KMS-11 (cell line): Measurements from ENCODE around the gene STRBP.

Source experiments
- H2AFZ ChIP-seq: fragments of 200-600 bp; sonication (generic); 2 replicates; pipeline ENCODE4 v1.6.1; 2016; ENCODE audit warnings: antibody characterized with exemption, mixed run types, low read depth
- H3K27ac ChIP-seq: fragments of 200-600 bp; sonication (generic); 2 replicates; pipeline ENCODE4 v1.6.1; 2016; ENCODE audit warnings: mild to moderate bottlenecking, mixed run types
- H3K27me3 ChIP-seq: fragments of 200-600 bp; sonication (generic); 2 replicates; pipeline ENCODE4 v1.6.1; 2017; ENCODE audit warnings: mild to moderate bottlenecking, low read depth, mixed run types, moderate library complexity; ENCODE audit not compliant: insufficient read depth
- H3K36me3 ChIP-seq: fragments of 200-600 bp; sonication (generic); 2 replicates; pipeline ENCODE4 v1.6.1; 2017; ENCODE audit warnings: mild to moderate bottlenecking, mixed run types; ENCODE audit not compliant: insufficient read depth
- H3K4me1 ChIP-seq: fragments of 200-600 bp; sonication (generic); 2 replicates; pipeline ENCODE4 v1.6.1; 2016; ENCODE audit warnings: mild to moderate bottlenecking, low read depth, mixed run types; ENCODE audit not compliant: poor library complexity, severe bottlenecking
- H3K4me2 ChIP-seq: fragments of 200-600 bp; sonication (generic); 2 replicates; pipeline ENCODE4 v1.7.0; 2016; ENCODE audit warnings: mild to moderate bottlenecking, mixed run types
- H3K4me3 ChIP-seq: fragments of 200-600 bp; sonication (generic); IDR thresholded peaks from 2 replicates; pipeline ENCODE4 v1.6.1; 2017; ENCODE audit warnings: low read depth, low read length, mixed read lengths; ENCODE audit not compliant: insufficient read depth
- H3K79me2 ChIP-seq: fragments of 200-600 bp; sonication (generic); 2 replicates; pipeline ENCODE4 v1.6.1; 2016; ENCODE audit warnings: low read depth, mixed run types; ENCODE audit not compliant: insufficient read depth
- H3K9ac ChIP-seq: fragments of 200-600 bp; sonication (generic); 2 replicates; pipeline ENCODE4 v1.6.1; 2016; ENCODE audit warnings: mild to moderate bottlenecking, mixed run types
- H4K20me1 ChIP-seq: fragments of 200-600 bp; sonication (generic); 2 replicates; pipeline ENCODE4 v1.6.1; 2016; ENCODE audit warnings: mild to moderate bottlenecking, mixed run types; ENCODE audit not compliant: insufficient read depth
- CTCF ChIP-seq: fragments of 200-600 bp; sonication (generic); conservative IDR thresholded peaks from 2 replicates; pipeline ENCODE4 v1.6.1; 2017; ENCODE audit warnings: low read depth, mild to moderate bottlenecking, antibody characterized with exemption, low read length, moderate library complexity, mixed read lengths

STRBP gene

GRCh38 chr9:123081824-123082223 is 186.6 kb downstream of the STRBP start:
- Histone ChIP-seq H2AFZ (no peak overlapping the region), H3K27ac (no peak overlapping the region), H3K4me3 (no peak overlapping the region), H3K27me3 (no peaks in the 10 kb centered on the region), H4K20me1 (no peaks in the 10 kb centered on the region), H3K4me1 (peaks cover 23% of the 10 kb centered on the region), H3K79me2 (no peaks in the 10 kb centered on the region), H3K9ac (no peak overlapping the region), H3K36me3 (no peaks in the 10 kb centered on the region), H3K4me2 (no peak overlapping the region)
- peak; percentile 78 for TF ChIP-seq CTCF

- no peak overlapping the region for H3K9ac ChIP-seq
- H3K27me3 ChIP-seq = no peaks in the 10 kb centered on the region
- H3K4me2 ChIP-seq = no peak overlapping the region
- H3K27ac ChIP-seq = no peak overlapping the region
- no peak for TF ChIP-seq CTCF
- H4K20me1 ChIP-seq = no peaks in the 10 kb centered on the region
- no peak overlapping the region for H2AFZ ChIP-seq
- H3K4me1 ChIP-seq = peaks cover 9% of the 10 kb centered on the region
- H3K79me2 ChIP-seq = no peaks in the 10 kb centered on the region
- H3K36me3 ChIP-seq = no peaks in the 10 kb centered on the region
- no peak overlapping the region for H3K4me3 ChIP-seq
Observed at GRCh38 chr9:123080444-123080843, 187.9 kb downstream of the STRBP start.

GRCh38 chr9:123074628-123075027 is 193.8 kb downstream of the STRBP start:
- Histone ChIP-seq H2AFZ (no peak overlapping the region), H3K36me3 (no peaks in the 10 kb centered on the region), H3K9ac (no peak overlapping the region), H3K27ac (no peak overlapping the region), H4K20me1 (no peaks in the 10 kb centered on the region), H3K79me2 (no peaks in the 10 kb centered on the region), H3K4me3 (no peak overlapping the region), H3K4me1 (no peaks in the 10 kb centered on the region), H3K4me2 (no peak overlapping the region), H3K27me3 (no peaks in the 10 kb centered on the region)
- no peak for TF ChIP-seq CTCF

- no peaks in the 10 kb centered on the region for H3K79me2 ChIP-seq
- H3K9ac ChIP-seq = no peak overlapping the region
- no peaks in the 10 kb centered on the region for H3K27me3 ChIP-seq
- H3K27ac ChIP-seq = no peak overlapping the region
- no peaks in the 10 kb centered on the region for H3K36me3 ChIP-seq
- no peaks in the 10 kb centered on the region for H4K20me1 ChIP-seq
- H3K4me3 ChIP-seq = no peak overlapping the region
- TF ChIP-seq CTCF = no peak
- H3K4me2 ChIP-seq = no peak overlapping the region
- no peaks in the 10 kb centered on the region for H3K4me1 ChIP-seq
- no peak overlapping the region for H2AFZ ChIP-seq
Observed at GRCh38 chr9:123073991-123074422, 194.4 kb downstream of the STRBP start.

- Histone ChIP-seq H3K9ac (no peak overlapping the region), H3K79me2 (no peaks in the 10 kb centered on the region), H4K20me1 (no peaks in the 10 kb centered on the region), H3K4me3 (no peak overlapping the region), H3K4me2 (no peak overlapping the region), H3K36me3 (no peaks in the 10 kb centered on the region), H3K4me1 (no peaks in the 10 kb centered on the region), H3K27me3 (no peaks in the 10 kb centered on the region), H2AFZ (no peak overlapping the region), H3K27ac (no peak overlapping the region)
- TF ChIP-seq CTCF = no peak
Observed at GRCh38 chr9:123073441-123073840, 194.9 kb downstream of the STRBP start.
